GM19099 (cell line): ENCODE measurements around the gene AMPH.

Experiments
- POLR2A ChIP-seq: IDR thresholded peaks from 3 replicates; pipeline ENCODE4 v1.6.1; 2011; ENCODE audit warnings: low read depth; ENCODE audit not compliant: insufficient read length; ENCODE audit errors: extremely low read depth

AMPH gene

GRCh38 chr7:38518541-38518940, 112.6 kb downstream of the AMPH start:
- no peak for TF ChIP-seq POLR2A

- TF ChIP-seq POLR2A: no peak
Measured at GRCh38 chr7:38512704-38513103, 118.5 kb downstream of the AMPH start.

- TF ChIP-seq POLR2A: no peak
Measured at GRCh38 chr7:38512291-38512690, 118.9 kb downstream of the AMPH start.

GRCh38 chr7:38507384-38507783, 123.8 kb downstream of the AMPH start:
- no peak for TF ChIP-seq POLR2A

- no peak for TF ChIP-seq POLR2A
Measured at GRCh38 chr7:38506756-38507155, 124.4 kb downstream of the AMPH start.

GRCh38 chr7:38506004-38506403, 125.2 kb downstream of the AMPH start:
- TF ChIP-seq POLR2A: no peak

GRCh38 chr7:38504684-38505083, 126.5 kb downstream of the AMPH start:
- no peak for TF ChIP-seq POLR2A

GRCh38 chr7:38502848-38503247, 128.3 kb downstream of the AMPH start:
- no peak for TF ChIP-seq POLR2A

- TF ChIP-seq POLR2A: no peak
Measured at GRCh38 chr7:38502289-38502688, 128.9 kb downstream of the AMPH start.

GRCh38 chr7:38492010-38492409, 139.2 kb downstream of the AMPH start:
- TF ChIP-seq POLR2A: no peak

- TF ChIP-seq POLR2A: no peak
Measured at GRCh38 chr7:38482521-38482920, 148.7 kb downstream of the AMPH start.

GRCh38 chr7:38481401-38481800, 149.8 kb downstream of the AMPH start:
- no peak for TF ChIP-seq POLR2A

- no peak for TF ChIP-seq POLR2A
Measured at GRCh38 chr7:38478404-38478803, 152.8 kb downstream of the AMPH start.

- no peak for TF ChIP-seq POLR2A
Measured at GRCh38 chr7:38477333-38477732, 153.8 kb downstream of the AMPH start.

- no peak for TF ChIP-seq POLR2A
Measured at GRCh38 chr7:38476764-38477163, 154.4 kb downstream of the AMPH start.

GRCh38 chr7:38465956-38466355, 165.2 kb downstream of the AMPH start:
- TF ChIP-seq POLR2A: no peak
